Colon (tissue), 2 donors: Measurements from ENCODE around the gene NBPF11.
"Not testable (repeated sequence)": the region's sequence is repeated elsewhere in the genome, so short reads cannot be mapped to it uniquely, and the experiment has no call there.

Experiments
- FAIRE-seq: peaks from 2 replicates; lab custom pipeline; 2012; peaks lifted over from hg19 to GRCh38; lab: Jason Lieb, UNC
- donor health status: control.
- donor health status: control.

The NBPF11 gene

DNA sequence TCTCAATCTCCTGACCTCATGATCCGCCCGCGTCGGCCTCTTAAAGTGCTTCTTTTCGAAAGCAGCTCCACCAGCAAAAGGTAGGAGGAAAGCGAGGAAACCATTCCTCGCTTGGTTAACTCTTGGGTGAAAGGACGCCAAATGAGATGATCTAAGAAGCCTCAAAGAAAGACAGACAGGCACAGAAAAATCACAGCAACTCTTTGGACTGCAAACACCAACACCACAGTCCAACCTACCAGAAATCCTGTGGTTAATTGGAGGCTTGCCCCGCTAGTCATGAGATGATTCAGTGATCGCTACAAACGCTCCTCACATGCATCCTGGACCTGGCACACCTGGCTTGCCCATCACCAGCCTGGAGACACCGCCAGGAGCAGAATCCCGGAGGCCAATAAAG, 1.1 kb downstream of the NBPF11 start:
- FAIRE-seq: not testable (repeated sequence)

DNA sequence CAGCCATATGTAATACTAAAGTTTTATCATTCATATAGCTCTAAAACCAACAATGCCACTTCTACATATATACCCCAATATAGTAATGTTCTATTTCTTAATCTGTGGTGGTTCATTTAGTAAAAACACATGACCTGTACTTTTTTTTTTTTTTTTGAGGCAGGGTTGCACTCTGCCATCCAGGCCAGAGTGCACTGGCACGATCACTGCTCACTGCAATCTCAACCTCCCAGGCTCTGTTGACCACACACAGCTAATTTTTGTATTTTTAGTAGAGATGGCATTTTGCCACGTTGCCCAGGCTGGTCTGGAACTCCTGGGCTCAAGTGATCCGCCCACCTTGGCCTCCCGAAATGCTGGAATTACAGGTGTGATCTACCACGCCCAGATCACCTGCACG, 2.1 kb downstream of the NBPF11 start:
- FAIRE-seq: not testable (repeated sequence)

DNA sequence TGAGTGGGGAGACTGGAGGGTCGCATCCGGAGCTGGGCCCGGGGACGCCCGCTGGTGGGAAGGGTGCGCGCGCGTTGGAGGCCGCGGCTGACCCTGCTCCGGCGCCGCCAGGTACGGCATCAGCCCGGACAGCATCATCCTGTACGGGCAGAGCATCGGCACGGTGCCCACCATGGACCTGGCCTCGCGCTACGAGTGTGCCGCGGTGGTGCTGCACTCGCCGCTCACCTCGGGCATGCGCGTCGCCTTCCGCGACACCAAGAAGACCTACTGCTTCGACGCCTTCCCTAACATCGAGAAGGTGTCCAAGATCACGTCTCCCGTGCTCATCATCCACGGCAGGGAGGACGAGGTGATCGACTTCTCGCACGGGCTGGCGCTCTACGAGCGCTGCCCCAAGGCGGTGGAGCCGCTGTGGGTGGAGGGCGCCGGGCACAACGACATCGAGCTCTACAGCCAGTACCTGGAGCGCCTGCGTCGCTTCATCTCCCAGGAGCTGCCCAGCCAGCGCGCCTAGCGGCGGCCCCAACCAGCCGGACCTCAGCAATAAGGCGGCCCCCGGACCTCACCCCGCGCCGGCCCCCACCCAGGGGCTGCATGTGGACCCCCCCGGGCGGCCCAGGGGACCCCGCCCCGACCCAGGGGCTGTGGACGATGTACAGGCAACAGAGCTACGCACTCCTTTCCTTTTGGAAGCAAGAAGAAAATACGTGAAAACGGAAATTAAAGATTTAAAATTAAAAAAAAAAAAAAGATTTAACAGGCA, 2.8 kb downstream of the NBPF11 start:
- not testable (repeated sequence) for FAIRE-seq

DNA sequence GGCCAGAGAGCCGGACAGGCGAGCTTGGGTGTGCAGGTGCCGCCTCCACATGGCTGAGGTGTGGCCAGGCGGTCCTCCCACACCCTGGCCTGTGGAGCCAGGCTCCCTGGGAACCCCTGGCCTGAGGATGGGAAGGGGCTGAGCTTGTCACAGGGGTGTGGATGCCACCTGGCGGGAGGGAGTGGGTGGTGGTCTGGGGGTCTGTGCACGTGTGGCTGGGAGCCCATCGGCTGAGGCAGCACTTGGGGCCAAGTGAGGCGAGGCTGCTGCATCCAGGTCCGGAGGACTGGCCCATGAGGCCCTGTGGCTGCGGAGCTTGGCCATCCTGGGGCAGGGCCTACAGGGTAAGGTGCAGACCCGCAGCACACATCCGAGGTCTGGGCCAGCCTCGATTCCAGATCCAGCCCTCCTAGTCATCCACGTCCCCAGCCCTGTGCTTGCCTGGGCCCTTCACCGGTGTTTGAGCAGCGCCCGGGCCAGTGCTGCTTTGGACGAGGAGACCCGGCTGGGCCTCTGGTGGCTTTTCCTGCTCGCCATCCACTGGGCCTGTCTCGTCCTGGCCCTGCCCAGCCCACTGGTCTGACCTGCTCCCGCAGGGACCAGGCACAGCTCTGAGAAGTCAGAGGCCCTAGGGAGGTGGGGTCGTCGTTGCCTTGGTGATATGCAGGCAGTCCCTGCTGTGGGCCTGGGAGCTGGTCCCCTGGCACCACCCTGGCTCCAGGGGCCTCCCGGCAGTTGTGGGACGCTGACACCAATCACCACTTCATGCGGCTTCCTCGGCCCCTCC, 4.8 kb downstream of the NBPF11 start:
- not testable (repeated sequence) for FAIRE-seq

DNA sequence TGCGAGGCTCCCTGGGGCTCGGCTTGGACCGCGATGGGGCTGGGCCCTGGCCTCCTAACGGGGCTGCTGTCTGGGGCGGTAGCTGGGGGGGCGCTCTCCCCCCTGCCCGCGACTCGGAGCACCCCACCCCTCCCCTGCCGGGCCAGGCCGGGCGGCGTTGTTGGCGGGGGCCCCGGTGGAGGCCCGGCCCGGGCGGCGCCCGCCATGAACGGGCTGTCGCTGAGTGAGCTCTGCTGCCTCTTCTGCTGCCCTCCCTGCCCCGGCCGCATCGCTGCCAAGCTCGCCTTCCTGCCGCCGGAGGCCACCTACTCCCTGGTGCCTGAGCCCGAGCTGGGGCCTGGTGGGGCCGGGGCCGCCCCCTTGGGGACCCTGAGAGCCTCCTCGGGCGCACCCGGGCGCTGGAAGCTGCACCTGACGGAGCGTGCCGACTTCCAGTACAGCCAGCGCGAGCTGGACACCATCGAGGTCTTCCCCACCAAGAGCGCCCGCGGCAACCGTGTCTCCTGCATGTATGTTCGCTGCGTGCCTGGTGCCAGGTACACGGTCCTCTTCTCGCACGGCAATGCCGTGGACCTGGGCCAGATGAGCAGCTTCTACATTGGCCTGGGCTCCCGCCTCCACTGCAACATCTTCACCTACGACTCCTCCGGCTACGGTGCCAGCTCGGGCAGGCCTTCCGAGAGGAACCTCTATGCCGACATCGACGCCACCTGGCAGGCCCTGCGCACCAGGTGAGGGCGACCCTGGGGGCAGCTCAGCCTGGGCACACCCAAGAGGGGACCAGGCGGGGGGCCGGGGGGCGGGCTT, 5.7 kb downstream of the NBPF11 start:
- FAIRE-seq: not testable (repeated sequence)

DNA sequence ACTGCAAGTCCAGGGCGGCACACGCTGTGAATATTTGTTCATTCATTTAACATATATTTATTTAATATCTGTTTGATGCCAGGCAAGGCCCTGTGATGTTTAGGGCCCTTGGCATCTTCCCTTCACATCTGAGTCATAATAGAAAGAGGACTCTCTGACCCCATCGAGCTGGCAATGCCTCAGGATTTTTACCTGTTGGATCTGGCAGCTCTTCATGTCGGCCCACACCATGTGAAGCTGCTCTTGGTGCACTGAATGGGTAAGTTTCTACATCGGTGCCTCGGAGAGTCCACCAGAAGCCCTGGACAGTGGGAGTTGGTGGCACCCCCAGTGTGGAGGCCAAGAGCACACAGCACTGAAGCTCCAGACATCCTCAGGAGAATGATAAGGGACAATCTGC, 8.9 kb downstream of the NBPF11 start:
- FAIRE-seq: not testable (repeated sequence)

DNA sequence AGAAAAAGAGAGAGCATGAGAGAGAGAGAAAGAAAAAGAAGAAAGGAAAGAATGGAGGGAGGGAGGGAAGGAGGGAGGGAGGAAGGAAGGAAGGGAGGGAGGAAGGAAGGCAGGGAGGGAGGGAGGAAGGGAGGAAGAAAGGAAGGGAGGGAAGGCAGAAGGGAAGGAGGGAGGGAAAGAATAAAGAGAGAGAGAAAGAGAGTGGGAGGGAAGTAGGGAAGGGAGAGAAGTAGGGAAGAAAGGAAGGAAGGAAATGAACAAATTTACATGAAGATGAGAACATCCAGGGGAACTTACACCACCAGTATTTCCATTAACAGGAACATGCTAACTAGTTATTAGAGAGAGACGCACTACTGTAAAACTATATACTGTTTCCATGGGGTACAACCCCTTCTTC, 10.1 kb downstream of the NBPF11 start:
- FAIRE-seq: not testable (repeated sequence)

DNA sequence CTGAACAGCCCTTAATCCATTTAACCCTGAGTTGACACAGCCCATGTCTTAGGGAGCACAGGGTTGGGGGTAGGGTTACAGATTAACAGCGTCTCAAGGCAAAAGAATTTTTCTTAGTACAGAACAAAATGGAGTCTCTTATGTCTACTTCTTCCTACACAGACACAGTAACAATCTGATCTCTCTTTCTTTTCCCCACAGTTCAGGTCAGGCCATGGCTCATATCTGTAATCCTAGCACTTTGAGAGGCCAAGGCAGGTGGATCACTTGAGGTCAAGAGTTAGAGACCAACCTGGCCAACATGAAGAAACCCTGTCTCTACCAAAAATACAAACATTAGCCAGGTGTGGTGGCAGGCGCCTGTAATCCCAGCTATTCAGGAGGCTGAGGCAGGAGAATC, 13.5 kb downstream of the NBPF11 start:
- not testable (repeated sequence) for FAIRE-seq

DNA sequence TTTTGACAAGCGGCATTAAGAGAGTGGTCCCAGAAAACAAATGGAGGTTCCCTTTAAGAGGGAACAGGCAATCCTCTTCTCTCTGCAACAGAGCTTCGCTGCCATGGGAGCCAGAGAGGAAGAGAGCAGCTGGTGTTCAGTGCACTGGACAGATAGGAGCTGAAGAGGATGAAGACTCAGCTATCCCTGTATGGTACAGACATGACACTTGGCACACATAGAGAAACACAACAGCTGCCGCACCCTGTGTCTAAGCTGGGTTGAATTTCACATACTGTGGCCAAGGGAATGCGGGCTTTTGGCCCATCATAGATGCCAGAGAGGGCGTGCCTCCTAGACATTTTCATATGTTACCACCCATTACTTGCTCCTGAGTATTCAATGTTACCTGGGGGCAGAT, 29.7 kb downstream of the NBPF11 start:
- FAIRE-seq: not testable (repeated sequence)

DNA sequence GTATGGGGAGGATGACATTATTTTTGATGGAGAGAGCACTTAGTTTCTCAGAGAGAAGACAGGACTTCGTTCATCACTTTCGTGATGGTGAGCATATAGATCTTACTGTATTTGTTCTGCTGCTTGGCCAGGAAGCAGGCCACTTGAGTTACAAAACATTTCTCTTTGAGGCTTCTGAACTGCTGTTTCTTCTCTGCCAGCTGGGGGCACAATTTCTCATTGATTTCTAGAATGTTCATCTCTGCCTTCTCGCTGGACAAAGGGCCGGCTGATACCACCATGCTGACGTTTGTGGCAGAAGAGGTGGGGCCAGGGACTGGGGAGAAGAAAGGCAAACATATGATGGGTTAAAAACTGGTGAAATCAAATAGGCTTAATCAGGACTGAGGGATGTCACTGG, 31.7 kb downstream of the NBPF11 start:
- FAIRE-seq: not testable (repeated sequence)

DNA sequence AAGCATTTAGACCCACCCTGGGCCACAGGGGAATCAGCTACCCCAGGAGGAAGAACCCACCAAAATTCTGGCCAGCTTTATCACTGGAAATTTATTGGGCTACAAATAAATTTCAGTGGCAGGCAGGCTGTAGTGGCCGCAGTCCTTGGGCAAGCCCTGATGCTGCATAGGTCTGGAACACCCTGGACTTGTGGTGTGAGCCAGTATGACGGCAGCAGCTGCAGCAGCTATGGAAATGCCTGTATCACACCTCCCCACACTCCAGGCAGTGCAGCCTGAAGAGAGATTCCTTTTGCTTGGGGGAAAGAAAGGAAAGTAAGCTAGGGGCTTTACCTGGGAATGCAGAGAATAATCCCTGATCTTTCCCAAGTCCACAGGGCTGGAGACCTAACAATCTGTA, 56.3 kb downstream of the NBPF11 start:
- FAIRE-seq: not testable (repeated sequence)

DNA sequence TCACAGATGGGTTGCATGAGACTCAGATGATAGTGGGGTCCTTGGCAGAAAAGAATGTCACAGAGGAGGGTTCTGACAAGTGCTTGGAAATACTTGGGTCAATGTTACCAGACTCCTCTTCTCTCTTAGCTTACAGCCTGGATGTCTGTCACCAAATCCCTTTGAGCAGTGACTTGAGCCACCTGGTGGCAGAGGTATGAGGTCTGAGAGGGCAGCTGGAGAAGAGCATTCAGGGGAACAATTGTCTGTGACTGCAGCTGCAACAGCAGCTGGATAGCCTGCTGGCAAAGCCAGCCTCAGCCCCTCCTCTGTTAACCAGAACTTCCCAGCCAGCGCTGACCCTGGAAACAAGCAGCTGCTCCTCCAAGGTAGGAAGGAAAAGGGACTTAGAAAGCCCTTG, 65.9 kb downstream of the NBPF11 start:
- not testable (repeated sequence) for FAIRE-seq

DNA sequence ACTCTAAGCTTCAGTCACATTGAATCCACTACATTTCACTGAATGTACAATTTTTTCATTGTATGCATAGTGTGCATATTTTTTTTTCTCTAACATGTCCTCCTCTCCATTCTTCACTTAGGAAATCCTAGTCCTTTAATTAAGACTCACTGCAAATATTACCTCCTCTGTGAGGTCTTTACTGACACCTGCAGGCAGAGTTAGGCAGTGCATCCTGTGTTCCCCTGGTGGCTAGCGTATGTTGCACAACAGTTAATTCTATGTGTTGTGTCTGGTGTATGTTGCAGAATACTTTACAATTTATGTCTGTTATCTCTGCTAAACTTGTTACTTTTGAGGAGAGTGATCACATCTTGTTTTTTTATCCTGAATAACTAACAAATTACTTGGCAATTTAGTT, 70.9 kb downstream of the NBPF11 start:
- not testable (repeated sequence) for FAIRE-seq

DNA sequence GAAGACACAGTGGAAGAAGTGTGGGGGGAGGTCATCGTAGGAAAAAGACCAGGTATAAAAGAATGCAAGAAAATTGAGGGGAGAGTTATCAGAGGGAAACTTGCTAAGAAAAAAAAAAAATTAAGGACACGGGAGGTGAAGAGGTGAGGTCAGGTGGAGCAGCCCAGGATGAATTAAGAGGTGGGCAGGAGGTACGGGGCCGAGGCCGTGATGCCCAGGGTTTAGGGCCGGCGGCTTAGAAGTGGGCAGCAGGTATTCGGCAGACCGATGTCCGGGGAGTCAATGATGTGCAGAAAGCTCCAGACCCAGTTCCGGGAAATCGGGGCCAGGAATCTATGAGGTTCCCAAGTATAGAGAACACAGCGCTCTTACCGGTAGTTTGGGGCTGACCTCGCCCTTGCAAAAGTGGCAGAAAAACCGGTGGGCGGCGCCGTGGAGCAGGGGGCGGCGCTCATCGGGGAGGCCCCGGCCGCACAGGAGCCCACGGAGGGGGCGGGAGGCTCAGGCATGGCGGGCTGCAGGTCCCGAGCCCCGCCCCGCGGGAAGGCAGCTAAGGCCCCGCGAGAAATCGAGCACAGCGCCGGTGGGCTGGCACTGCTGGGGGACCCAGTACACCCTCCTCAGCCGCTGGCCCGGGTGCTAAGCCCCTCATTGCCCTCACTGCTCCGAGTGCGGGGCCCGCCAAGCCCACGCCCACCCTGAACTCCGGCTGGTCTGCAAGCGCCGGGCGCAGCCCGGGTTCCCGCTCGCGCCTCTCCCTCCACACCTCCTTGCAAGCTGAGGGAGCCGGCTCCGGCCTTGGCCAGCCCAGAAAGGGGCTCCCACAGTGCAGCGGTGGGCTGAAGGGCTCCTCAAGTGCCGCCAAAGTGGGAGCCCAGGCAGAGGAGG, 73.2 kb downstream of the NBPF11 start:
- FAIRE-seq: not testable (repeated sequence)

DNA sequence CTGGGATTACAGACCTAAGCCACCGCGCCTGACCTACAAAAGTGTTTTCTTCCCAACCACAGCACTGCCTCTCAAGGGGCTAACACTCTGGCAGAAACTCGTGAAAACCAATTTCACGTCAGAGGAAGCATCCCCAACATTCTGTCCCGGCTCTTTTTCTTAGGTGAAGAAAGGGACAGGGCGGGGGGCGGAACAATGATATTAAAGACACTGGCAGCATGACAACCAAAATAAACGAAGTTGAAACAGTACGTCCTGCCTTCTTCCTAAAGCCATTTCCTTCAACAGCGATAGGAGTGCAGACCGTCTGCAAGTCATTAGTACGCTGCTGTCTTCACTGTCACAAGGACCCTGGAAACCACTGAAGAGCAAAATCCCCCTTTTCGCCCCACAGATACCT, 74.0 kb downstream of the NBPF11 start:
- FAIRE-seq: not testable (repeated sequence)

DNA sequence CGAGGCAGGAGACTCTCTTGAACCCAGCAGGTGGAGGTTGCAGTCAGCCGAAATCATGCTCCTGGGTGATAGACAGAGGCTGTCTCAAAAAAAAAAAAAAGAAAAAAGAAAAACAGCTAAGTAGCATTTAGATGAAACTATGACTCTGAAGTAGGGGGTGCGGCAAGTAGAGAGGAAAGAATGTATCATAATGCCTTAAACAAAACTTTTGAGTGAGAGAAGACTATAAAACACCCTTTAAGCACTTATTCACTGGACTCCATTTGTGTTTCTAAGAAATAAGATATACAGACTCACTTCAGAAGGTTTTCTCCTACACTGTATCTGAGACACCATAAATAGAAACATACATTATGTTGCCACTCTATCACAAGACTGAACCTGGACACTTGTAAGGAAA, 74.6 kb downstream of the NBPF11 start:
- not testable (repeated sequence) for FAIRE-seq

DNA sequence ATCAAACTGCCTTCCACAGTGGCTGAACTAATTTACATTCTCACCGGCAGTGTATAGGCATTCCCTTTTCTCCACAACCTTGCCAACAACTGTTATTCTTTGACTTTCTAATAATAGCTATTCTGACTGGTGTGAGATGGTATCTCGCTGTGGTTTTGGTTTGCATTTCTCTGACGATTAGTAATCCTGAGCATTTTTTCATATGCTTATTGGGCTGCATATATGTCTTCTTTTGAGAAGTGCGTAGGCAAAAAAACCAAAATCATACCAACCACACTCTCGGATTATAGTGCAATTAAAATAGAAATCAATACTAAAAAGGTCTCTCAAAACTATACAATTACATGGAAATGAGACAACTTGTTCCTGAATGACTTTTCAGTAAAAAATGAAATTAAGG, 78.7 kb downstream of the NBPF11 start:
- not testable (repeated sequence) for FAIRE-seq

DNA sequence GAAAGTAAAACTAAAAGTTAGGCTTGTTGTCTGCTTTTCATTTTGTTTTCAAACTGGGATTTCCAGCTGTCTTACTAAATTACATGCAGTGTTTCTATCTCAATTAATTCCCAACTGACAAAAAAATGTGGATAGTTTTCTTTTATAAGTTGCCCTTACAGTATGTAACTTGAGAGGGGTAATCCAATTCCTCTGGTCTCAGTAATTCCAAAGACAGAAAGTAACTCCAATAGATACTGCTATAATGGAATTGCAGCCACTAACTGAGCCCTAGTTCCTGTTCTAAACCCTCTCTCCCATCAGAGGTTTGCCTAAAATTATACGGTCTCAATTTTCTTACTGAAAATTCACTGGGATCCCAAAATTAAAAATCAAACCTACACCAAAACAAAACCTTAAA, 83.5 kb downstream of the NBPF11 start:
- FAIRE-seq: not testable (repeated sequence)

DNA sequence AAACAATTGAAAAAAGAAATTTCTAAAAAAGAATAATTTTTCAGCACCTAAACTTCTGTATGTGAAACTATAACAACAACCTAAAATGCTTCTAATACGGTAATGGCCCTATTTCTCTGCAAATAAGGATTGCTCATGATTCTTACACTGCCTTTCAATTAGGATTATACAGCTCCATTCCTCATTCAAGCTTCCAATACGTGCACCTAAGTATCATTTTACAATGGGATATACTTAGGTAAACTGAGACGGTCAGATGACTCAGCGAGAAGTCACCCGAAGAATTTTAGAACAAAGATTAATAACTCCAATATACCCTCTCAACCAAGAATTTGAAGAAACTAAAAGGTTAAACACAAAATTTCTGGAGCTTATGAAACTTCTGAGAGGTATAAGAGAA, 83.9 kb downstream of the NBPF11 start:
- FAIRE-seq: not testable (repeated sequence)

DNA sequence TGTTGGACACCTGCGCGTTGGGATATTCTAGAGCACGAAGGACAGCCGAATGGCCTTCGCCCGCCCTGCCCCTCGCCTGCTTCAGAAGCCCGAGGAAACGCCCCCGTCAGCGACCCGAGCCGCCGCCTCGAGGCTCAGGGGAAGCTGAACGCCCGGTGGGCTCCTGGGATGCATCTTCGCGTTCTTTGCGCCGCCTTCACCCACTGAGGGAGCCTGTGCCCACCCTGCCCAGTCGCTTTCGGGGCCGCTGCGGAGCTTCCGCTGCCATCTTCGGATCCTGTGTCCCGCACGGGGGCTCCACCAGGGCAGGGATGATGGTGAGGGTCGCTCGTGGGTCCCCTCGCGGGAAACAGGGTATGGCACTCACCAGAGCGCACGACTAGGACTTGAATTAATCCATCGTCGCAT, 91.8 kb downstream of the NBPF11 start:
- FAIRE-seq: not testable (repeated sequence)

DNA sequence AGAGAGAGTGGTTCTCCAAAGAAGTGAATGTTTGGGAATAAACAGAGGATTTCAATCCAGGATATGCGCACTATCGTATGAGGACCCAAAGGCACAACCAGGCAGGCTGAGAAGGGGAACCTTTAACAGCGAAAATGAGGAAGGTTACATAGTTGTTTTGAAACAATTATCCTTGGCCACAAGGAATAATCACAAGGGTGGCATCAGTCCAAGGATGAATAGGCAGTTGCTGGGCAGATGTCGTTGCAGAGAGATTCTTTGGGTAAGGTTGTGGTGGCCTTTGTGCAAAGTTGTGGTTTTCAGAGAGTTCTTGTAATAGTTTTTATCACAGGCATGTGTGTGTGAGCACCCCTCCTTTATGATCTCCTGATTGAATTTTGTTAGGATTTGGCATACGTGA, 94.7 kb downstream of the NBPF11 start:
- not testable (repeated sequence) for FAIRE-seq
